AG04449 (cell line): ENCODE data around the gene CXCR2.

Source experiments
- CTCF ChIA-PET: fragments of 350-600 bp; formaldehyde crosslinking; extraction: SDS; loops from one replicate; lab custom pipeline; 2021; ENCODE audit warnings: antibody characterized with exemption; lab: Yijun Ruan, JAX
- POLR2A ChIA-PET: fragments of 400-600, 350-600 bp; formaldehyde crosslinking; extraction: SDS; loops from one replicate; lab custom pipeline; 2020; ENCODE audit warnings: antibody characterized with exemption, inconsistent platforms; lab: Yijun Ruan, JAX
- DNase-seq: peaks from one replicate; pipeline ENCODE4 v3.0.0-alpha.2; 2010; ENCODE audit warnings: low read depth, low spot score
- H3K4me3 ChIP-seq: 2 replicates; pipeline ENCODE4 v1.5.1; 2011; ENCODE audit warnings: low read depth, mild to moderate bottlenecking, control low read depth, low read length
- TF ChIP-seq, protein P1 (sequence below): IDR thresholded peaks from one replicate; pipeline ENCODE4 v1.5.1; 2011; ENCODE audit warnings: mild to moderate bottlenecking, moderate library complexity, low read length, control low read depth, inconsistent platforms; ENCODE audit not compliant: insufficient read depth; ENCODE audit errors: missing control alignments

CXCR2 gene

DNA sequence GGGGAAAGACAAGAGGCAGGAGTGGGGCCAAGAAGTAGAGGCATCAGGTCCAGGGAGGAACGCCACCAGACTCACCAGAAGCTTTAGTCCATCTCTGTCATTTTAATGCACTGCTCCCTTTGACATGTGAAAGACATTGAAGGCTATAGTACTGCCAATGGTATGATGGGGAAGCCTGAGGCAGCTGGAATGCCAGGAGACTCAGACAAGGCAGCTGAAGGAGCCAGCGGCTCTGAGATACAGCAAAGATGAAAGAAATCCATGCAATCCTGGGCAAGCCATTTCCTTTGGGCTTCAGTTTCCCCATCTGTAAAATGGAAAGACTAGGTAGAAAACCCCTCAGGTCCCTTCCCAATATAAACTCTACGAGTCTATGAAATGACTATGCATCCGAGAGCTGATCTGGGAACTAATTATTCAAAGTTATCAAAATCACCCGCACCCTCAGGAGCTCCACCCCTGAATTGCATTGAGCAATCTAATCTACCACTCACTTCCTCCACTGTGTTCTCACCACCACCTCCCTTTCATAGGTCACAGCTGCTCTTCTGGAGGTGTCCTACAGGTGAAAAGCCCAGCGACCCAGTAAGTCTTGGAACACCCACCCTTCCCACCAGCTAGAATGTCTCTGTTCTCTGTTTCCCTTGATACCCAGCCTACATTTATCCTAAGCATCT lies 3.1 kb downstream of the CXCR2 start:
- CTCF ChIA-PET = no interaction called here

DNA sequence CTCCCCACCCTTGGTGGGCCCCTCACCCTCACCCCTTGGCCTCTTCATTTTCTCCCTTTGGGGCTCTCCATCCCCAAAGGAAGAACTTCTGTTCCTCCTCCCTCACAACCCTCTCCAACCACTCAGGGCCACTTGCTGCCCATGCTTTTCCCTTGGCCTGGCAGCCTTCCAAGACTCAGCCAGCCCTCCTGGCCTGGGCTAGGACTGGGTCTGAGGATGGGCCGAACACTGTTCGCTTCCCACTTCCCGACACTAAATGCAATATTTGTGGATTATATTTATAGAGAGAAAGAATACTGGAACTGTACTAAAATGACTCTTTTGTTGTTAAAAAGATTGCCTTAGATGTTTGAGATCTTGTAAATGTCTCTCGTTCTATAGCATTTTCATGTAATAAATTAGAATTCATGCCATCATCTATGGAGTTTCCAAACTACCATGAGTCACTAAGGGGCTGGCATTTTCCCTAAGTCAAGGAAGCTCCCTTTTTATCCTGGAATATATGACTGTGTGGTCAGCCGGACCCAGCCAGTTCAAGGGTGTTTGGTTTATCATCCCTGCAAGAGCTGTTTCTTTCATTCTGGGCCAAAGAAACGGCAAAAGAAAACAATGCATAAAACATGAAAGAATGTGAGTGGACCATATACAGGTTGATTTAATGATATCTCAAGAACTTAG lies 3.8 kb downstream of the CXCR2 start:
- POLR2A ChIA-PET = interaction anchor here (0.6 kb wide), 1 partner anchor 123 kb away, joined by 3 read pairs; no protein-coding TSS in a partner anchor
- TF ChIP-seq, protein P1, sequence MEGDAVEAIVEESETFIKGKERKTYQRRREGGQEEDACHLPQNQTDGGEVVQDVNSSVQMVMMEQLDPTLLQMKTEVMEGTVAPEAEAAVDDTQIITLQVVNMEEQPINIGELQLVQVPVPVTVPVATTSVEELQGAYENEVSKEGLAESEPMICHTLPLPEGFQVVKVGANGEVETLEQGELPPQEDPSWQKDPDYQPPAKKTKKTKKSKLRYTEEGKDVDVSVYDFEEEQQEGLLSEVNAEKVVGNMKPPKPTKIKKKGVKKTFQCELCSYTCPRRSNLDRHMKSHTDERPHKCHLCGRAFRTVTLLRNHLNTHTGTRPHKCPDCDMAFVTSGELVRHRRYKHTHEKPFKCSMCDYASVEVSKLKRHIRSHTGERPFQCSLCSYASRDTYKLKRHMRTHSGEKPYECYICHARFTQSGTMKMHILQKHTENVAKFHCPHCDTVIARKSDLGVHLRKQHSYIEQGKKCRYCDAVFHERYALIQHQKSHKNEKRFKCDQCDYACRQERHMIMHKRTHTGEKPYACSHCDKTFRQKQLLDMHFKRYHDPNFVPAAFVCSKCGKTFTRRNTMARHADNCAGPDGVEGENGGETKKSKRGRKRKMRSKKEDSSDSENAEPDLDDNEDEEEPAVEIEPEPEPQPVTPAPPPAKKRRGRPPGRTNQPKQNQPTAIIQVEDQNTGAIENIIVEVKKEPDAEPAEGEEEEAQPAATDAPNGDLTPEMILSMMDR = no peak
- DNase-seq = no peak
- H3K4me3 ChIP-seq = no peak overlapping the region
- CTCF ChIA-PET = no interaction called here

More for the DNA sequence above, 3.1 kb downstream of the CXCR2 start:
- DNase-seq = no peak
- no peak overlapping the region for H3K4me3 ChIP-seq
- POLR2A ChIA-PET = interaction anchor here (0.6 kb wide), 1 partner anchor 124 kb away, joined by 3 read pairs; no protein-coding TSS in a partner anchor
- TF ChIP-seq, protein P1 = no peak

DNA sequence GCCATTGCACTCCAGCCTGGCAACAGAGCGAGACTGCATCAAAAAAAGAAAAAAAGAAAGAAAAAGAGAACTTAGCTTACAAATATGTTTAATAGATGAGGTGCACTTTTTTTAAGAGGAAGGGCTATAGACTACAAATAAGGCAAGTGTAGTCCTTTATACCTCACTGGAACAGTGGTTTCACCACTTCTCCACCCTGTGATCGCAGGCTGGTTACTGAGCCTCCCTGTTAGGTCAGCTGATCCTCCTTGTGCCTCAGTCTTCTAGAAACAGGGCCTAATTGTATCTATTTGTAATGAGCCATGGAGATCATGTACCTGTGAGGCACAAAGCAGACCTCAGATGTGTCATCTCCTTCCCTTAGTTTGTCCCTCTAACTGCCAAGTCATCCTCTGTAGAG lies 4.5 kb downstream of the CXCR2 start:
- DNase-seq = no peak
- TF ChIP-seq, protein P1 = no peak
- ChIA-PET CTCF (no interaction called here), POLR2A (no interaction called here)
- H3K4me3 ChIP-seq = no peak overlapping the region

DNA sequence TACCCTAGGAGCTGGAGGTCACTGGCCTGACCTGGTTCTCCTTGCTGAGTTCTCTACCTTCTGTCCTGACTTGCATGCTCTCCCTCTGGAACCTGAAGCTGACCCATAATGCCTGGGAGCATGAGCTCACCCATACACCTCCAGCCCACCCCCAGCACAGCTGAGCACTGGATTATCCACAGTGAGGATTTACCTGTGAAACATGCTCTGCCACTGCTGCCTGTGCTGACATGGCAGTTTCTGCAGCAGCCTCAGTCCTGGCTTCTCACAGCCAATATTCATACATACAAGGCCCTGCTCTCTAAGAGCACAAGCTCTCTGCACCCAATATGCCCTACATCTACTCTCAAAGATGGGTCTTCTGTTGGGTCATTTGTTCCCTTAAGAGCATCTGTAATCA lies 5.0 kb downstream of the CXCR2 start:
- ChIA-PET POLR2A (no interaction called here), CTCF (no interaction called here)
- no peak overlapping the region for H3K4me3 ChIP-seq
- TF ChIP-seq, protein P1 = no peak
- no peak for DNase-seq

DNA sequence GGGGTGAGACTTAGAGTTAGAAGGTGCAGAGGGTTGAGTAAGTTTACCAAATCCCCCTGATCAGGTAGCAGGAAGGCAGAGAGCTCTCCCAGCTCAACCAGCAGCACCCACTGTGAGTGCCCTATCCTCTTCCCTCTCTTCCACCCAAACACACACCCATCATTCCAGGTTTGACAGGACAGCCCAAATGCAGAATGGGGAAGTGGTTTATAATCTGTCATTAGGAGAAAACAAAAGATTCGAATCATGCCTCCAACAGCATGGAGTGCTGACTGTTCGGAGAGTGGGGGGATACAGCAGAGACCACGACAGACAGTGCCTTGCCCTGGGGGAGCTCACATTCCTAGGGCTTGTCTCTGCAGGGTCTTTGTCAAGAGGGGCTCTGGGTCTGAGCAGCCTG lies 11.7 kb downstream of the CXCR2 start:
- no peak overlapping the region for H3K4me3 ChIP-seq
- POLR2A ChIA-PET = no interaction called here
- CTCF ChIA-PET = no interaction called here
- no peak for DNase-seq
- TF ChIP-seq, protein P1 = no peak

DNA sequence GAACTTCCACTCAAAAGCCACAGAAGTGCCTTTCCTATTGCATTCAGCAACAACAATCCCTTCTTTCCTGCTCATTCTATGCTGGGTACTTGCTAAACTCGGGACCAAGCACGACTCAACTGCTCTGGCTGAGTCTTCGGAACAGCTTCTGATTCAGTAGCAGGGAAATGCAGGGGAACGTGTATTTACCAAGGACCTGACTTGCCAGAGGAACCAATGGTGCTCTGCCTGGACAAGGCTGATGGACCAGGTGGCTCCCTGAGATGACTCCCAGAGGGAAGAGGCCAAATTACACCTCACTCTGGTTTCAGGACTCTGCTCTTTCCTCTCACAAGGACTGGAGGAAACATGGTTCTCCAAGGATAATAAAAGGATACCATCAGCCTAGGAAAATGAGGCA lies 12.2 kb downstream of the CXCR2 start:
- DNase-seq = no peak
- TF ChIP-seq, protein P1 = no peak
- no peak overlapping the region for H3K4me3 ChIP-seq
- ChIA-PET POLR2A (no interaction called here), CTCF (no interaction called here)
